HG03159 (cell line): ENCODE data around the gene AQP1.

Experiments
- ATAC-seq: cut with Tn5 transposase; IDR thresholded peaks from one replicate; pipeline ENCODE4 v1.9.1; 2021; ENCODE audit warnings: mild to moderate bottlenecking, moderate library complexity; ENCODE audit not compliant: unreplicated experiment

Gene AQP1

GRCh38 chr7:30971440-30971839, 59.8 kb downstream of the AQP1 start:
- ATAC-seq = no peak

- ATAC-seq = no peak
These were observed 60.3 kb downstream of the AQP1 start for GRCh38 chr7:30971840-30972563.

GRCh38 chr7:30973292-30973691, 61.6 kb downstream of the AQP1 start:
- ATAC-seq = no peak

- ATAC-seq = no peak
These were observed 62.3 kb downstream of the AQP1 start for GRCh38 chr7:30973791-30974604.

GRCh38 chr7:30974605-30975255, 63.1 kb downstream of the AQP1 start:
- ATAC-seq = peak; percentile 96
